ENCODE results near the gene ANK2. TPM values are rescaled to one million over a fixed set of nuclear protein-coding genes. Genes with fewer than 3 reads are reported as not detected.

Gene ANK2
- total RNA-seq, 1 experiment from 2014 or later, result 5.6 TPM

- no peak for TF ChIP-seq FOSL1 (IDR thresholded peaks at IDR 0.05; ENCODE audit: low read depth)
- no peak for TF ChIP-seq POLR2A (IDR thresholded peaks at IDR 0.05; ENCODE audit: borderline replicate concordance, extremely low read depth, insufficient read depth, insufficient read length)
- no peak for TF ChIP-seq YY1 (IDR thresholded peaks at IDR 0.05; ENCODE audit: extremely low read depth, insufficient replicate concordance, low read depth, low read length)
- no peak for TF ChIP-seq TCF7L2 (IDR thresholded peaks at IDR 0.05; ENCODE audit: borderline replicate concordance, extremely low read depth, insufficient read depth, insufficient read length)
- TF ChIP-seq ZBTB33 (IDR thresholded peaks at IDR 0.05; ENCODE audit: extremely low read depth, insufficient replicate concordance, low read length), result no peak
- TF ChIP-seq EZH2phosphoT487 (IDR thresholded peaks at IDR 0.05; ENCODE audit: borderline replicate concordance), result no peak
Measured at GRCh38 chr4:113255628-113256027, 206.2 kb downstream of the ANK2 start (continued).

GRCh38 chr4:113256946-113257345 lies 207.5 kb downstream of the ANK2 start:
- Histone ChIP-seq H3K4me2 (ENCODE audit: low read length) (no peak overlapping the region), H3K27me3 (ENCODE audit: insufficient read depth, low read length) (no peaks in the 10 kb centered on the region), H3K79me2 (ENCODE audit: insufficient read depth, low read length) (no peaks in the 10 kb centered on the region), H3K9ac (ENCODE audit: low read length) (no peak overlapping the region), H3K4me1 (ENCODE audit: control insufficient read depth in 1 of 2, insufficient read depth in 2 of 2, low read length in 2 of 2) (no peaks in the 10 kb centered on the region), H3K4me3 (replicated peaks in 1 of 2; ENCODE audit: low read depth in 1 of 2, low read length in 2 of 2) (no peak overlapping the region), H3K27ac (ENCODE audit: low read depth, low read length) (no peak overlapping the region), H4K20me1 (ENCODE audit: insufficient read depth) (no peaks in the 10 kb centered on the region), H2AFZ (ENCODE audit: low read depth, low read length, poor library complexity, severe bottlenecking) (no peak overlapping the region), H3K9me2 (ENCODE audit: insufficient read depth) (no peaks in the 10 kb centered on the region), H3K9me3 (ENCODE audit: control insufficient read depth in 1 of 2, insufficient read depth in 1 of 2, low read depth in 1 of 2, low read length in 2 of 2) (no peaks in the 10 kb centered on the region), H3K36me3 (ENCODE audit: control insufficient read depth in 1 of 2, insufficient read depth in 2 of 2, low read length in 2 of 2) (no peaks in the 10 kb centered on the region)
- intact Hi-C loops (cut with micrococcal nuclease), result no loop called here
- ChIA-PET RAD21 (ENCODE audit: low non-redundant PET in 1 of 2, low total read pairs in 2 of 2, uncharacterized antibody in 2 of 2, unreplicated experiment in 2 of 2) (no interaction called here), CTCF (no interaction called here), POLR2A (no interaction called here)
- no TSS peak for BruUV-seq (replicated peaks)
- DNase-seq (ENCODE audit: low read depth, low spot score) (no peak), ATAC-seq (no peak)
- TF ChIP-seq RAD21 (IDR thresholded peaks at IDR 0.05; ENCODE audit: low read depth) (no peak), CBX3 (IDR thresholded peaks at IDR 0.05; ENCODE audit: low read depth) (no peak), SP1 (IDR thresholded peaks at IDR 0.05; ENCODE audit: low read depth) (no peak), ZNF274 (IDR thresholded peaks at IDR 0.05; ENCODE audit: low read depth, low read length) (no peak), ZFX (IDR thresholded peaks at IDR 0.05) (no peak), SIN3A (IDR thresholded peaks at IDR 0.05; ENCODE audit: low read depth) (no peak), FOSL1 (IDR thresholded peaks at IDR 0.05; ENCODE audit: low read depth) (no peak), CEBPB (IDR thresholded peaks at IDR 0.05; ENCODE audit: low read depth) (no peak), MAX (IDR thresholded peaks at IDR 0.05) (no peak), REST (IDR thresholded peaks at IDR 0.05; ENCODE audit: low read depth) (no peak), ATF3 (IDR thresholded peaks at IDR 0.05) (no peak), EGR1 (IDR thresholded peaks at IDR 0.05; ENCODE audit: low read depth) (no peak), POLR2AphosphoS5 (IDR thresholded peaks at IDR 0.05; ENCODE audit: low read depth, low read length) (no peak)
